Dermis lymphatic vessel endothelial cell (primary cell): ENCODE measurements around the gene FBXO30. TPM values are rescaled to one million over a fixed set of nuclear protein-coding genes. Genes with fewer than 3 reads are reported as not detected.

Experiments
- total RNA-seq: library from RNA; depleted of rRNA; stranded (reverse); fragments of >200 nt; gene quantifications from 2 replicates; pipeline ENCODE4 v1.2.1, GENCODE V29; 2014

The FBXO30 gene, protein sequence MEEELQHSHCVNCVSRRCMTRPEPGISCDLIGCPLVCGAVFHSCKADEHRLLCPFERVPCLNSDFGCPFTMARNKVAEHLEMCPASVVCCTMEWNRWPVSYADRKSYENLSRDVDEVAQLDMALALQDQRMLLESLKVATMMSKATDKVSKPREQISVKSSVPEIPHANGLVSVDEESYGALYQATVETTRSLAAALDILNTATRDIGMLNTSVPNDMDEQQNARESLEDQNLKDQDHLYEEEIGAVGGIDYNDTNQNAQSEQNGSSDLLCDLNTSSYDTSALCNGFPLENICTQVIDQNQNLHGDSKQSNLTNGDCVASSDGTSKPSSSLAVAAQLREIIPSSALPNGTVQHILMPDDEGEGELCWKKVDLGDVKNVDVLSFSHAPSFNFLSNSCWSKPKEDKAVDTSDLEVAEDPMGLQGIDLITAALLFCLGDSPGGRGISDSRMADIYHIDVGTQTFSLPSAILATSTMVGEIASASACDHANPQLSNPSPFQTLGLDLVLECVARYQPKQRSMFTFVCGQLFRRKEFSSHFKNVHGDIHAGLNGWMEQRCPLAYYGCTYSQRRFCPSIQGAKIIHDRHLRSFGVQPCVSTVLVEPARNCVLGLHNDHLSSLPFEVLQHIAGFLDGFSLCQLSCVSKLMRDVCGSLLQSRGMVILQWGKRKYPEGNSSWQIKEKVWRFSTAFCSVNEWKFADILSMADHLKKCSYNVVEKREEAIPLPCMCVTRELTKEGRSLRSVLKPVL
- total RNA-seq: 10.4 and 17.5 TPM in 2 replicates

DNA sequence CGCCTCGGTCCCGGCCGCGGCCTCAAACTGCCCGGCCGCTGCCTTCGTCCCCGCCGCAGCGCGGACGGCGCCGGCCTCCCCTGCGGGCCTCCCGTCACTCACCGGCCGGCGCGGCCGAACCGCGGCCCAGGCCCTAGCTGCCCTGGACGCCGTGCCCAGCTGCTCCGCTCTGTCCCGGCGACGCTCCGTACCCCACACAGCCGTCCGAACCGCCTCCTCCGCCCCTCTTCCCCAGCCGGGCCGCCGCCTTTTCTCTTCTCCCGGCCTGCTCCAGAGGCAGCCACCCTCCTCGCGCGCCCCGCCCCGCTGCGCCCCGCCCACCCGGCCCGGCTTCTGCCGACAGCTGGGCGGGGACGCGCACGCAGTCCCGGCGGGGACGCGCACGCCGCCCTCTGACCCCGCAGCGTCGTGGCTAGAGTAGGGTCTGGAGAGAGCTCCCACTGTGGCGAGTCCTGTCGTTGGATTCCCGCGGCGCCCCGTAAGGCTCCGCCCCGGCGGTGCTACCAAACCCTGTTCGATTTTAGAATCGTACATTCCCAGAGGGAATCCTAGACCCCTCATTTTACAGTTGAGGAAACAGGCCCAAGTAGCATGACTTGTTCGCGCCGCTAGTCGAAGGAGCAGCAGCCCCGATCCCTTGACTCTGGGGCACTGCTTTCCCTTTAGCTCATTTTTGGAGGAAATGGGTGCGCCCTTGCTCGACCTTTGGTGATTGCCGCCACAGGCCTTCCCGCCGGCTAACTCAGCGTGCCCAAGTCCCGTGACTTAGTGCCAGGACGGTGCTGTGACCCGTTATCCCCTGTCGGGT is at the start of gene FBXO30:
FBXO30 (minus strand) TSS at position 295 of the 808 bp plus-strand sequence. CDS start 8,390 bp downstream, outside the sequence.

Other genes starting within 250 kb of the FBXO30 start
- 5.6 and 5.9 TPM in 2 replicates for gene EPM2A, start 79.3 kb downstream of the FBXO30 start, total RNA-seq
- 12.7 and 20.1 TPM in 2 replicates for gene SHPRH, start 149.6 kb upstream of the FBXO30 start, total RNA-seq
- gene GRM1, start 214.3 kb upstream of the FBXO30 start, total RNA-seq: under 0.01 and 0.09 TPM in 2 replicates